HG03196 (cell line): Measurements from ENCODE around the gene MTMR2.

ENCODE experiments used
- ATAC-seq: cut with Tn5 transposase; IDR thresholded peaks from one replicate; pipeline ENCODE4 v1.9.1; 2021; ENCODE audit not compliant: unreplicated experiment

The MTMR2 gene

GRCh38 chr11:95923728-95924413 is at the start of gene MTMR2:
TSS of gene MTMR2 (minus strand) at chr11:95924107. CDS start at chr11:95923954, 153 bp downstream.
- peak; percentile 99 for ATAC-seq

GRCh38 chr11:95972060-95972459 is 48.2 kb upstream of the MTMR2 start:
- ATAC-seq: no peak

- ATAC-seq: no peak
Measured at GRCh38 chr11:95968585-95968984, 44.7 kb upstream of the MTMR2 start.

- no peak for ATAC-seq
Measured at GRCh38 chr11:95964281-95964680, 40.4 kb upstream of the MTMR2 start.

GRCh38 chr11:95961758-95962157 is 37.9 kb upstream of the MTMR2 start:
- no peak for ATAC-seq

GRCh38 chr11:95950905-95951304 is 27.0 kb upstream of the MTMR2 start:
- no peak for ATAC-seq

GRCh38 chr11:95948637-95949036 is 24.7 kb upstream of the MTMR2 start:
- no peak for ATAC-seq

- ATAC-seq: no peak
Measured at GRCh38 chr11:95944623-95945022, 20.7 kb upstream of the MTMR2 start.

GRCh38 chr11:95943546-95943945 is 19.6 kb upstream of the MTMR2 start:
- ATAC-seq: no peak

GRCh38 chr11:95939091-95939490 is 15.2 kb upstream of the MTMR2 start:
- ATAC-seq: no peak

- ATAC-seq: no peak
Measured at GRCh38 chr11:95937358-95937757, 13.5 kb upstream of the MTMR2 start.

- ATAC-seq: no peak
Measured at GRCh38 chr11:95933594-95933993, 9.7 kb upstream of the MTMR2 start.

GRCh38 chr11:95931916-95932315 is 8.0 kb upstream of the MTMR2 start:
- ATAC-seq: no peak

GRCh38 chr11:95930948-95931347 is 7.0 kb upstream of the MTMR2 start:
- no peak for ATAC-seq

- no peak for ATAC-seq
Measured at GRCh38 chr11:95926726-95927125, 2.8 kb upstream of the MTMR2 start.

GRCh38 chr11:95925011-95925410 is 1.1 kb upstream of the MTMR2 start:
- ATAC-seq: no peak

- peak; percentile 4 for ATAC-seq
Measured at GRCh38 chr11:95924414-95924760, 480 bp upstream of the MTMR2 start.

- no peak for ATAC-seq
Measured at GRCh38 chr11:95923439-95923727, 524 bp downstream of the MTMR2 start.

GRCh38 chr11:95922536-95923438 is 1.1 kb downstream of the MTMR2 start:
- ATAC-seq: no peak

GRCh38 chr11:95922099-95922498 is 1.8 kb downstream of the MTMR2 start:
- ATAC-seq: no peak

GRCh38 chr11:95920460-95921105 is 3.3 kb downstream of the MTMR2 start:
- no peak for ATAC-seq

- no peak for ATAC-seq
Measured at GRCh38 chr11:95919514-95919913, 4.4 kb downstream of the MTMR2 start.
